Activated naive CD4-positive, alpha-beta T cell treated with anti-CD3 and anti-CD28 coated beads, Interleukin-2, amount 50 U/mL, for 24 hours (primary cell): ENCODE measurements around the gene CTSC.
"Not testable (repeated sequence)": the region's sequence is repeated elsewhere in the genome, so short reads cannot be mapped to it uniquely, and the experiment has no call there.

ENCODE experiments used
- H3K27ac Mint-ChIP-seq: one replicate; pipeline ENCODE4 v1.8.0; 2021; ENCODE audit warnings: mild to moderate bottlenecking, mixed read lengths
- H3K27me3 Mint-ChIP-seq: one replicate; pipeline ENCODE4 v1.8.0; 2021; ENCODE audit warnings: mixed read lengths
- H3K36me3 Mint-ChIP-seq: one replicate; pipeline ENCODE4 v1.8.0; 2021; ENCODE audit warnings: mixed read lengths
- H3K4me1 Mint-ChIP-seq: one replicate; pipeline ENCODE4 v1.8.0; 2021; ENCODE audit warnings: mixed read lengths
- H3K4me3 Mint-ChIP-seq: one replicate; pipeline ENCODE4 v1.8.0; 2021; ENCODE audit warnings: mild to moderate bottlenecking, mixed read lengths
- H3K9me3 Mint-ChIP-seq: one replicate; pipeline ENCODE4 v1.8.0; 2021; ENCODE audit warnings: mixed read lengths

CTSC gene

GRCh38 chr11:88333862-88334261, 3.7 kb downstream of the CTSC start:
- peaks cover 80% of the 10 kb centered on the region for H3K4me1 Mint-ChIP-seq
- no peaks in the 10 kb centered on the region for H3K27me3 Mint-ChIP-seq
- H3K36me3 Mint-ChIP-seq: peaks cover 35% of the 10 kb centered on the region
- no peaks in the 10 kb centered on the region for H3K9me3 Mint-ChIP-seq
- H3K4me3 Mint-ChIP-seq: peak overlapping the region; percentile 58
- H3K27ac Mint-ChIP-seq: no peak overlapping the region

DNA sequence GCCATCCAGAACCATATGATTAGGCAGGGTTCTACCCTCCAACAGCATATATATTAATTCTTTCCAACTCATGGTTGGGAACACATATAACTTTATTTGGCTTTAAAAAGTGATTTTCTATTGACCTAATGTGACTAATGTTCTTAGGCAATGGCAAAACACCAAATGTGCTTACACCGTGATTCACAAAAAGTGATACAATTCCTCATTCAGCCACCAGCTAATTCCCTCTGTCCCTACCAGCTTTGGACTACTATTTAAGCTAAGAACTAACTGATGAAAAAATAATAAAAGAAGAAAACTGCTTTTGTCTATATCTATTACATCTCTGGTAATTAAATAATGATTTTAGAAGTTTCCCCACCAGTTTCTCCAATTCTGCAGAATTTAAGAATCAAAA, 4.7 kb downstream of the CTSC start:
- no peak overlapping the region for H3K27ac Mint-ChIP-seq
- no peaks in the 10 kb centered on the region for H3K9me3 Mint-ChIP-seq
- H3K36me3 Mint-ChIP-seq: peaks cover 37% of the 10 kb centered on the region
- no peak overlapping the region for H3K4me3 Mint-ChIP-seq
- no peaks in the 10 kb centered on the region for H3K27me3 Mint-ChIP-seq
- H3K4me1 Mint-ChIP-seq: peaks cover 77% of the 10 kb centered on the region

DNA sequence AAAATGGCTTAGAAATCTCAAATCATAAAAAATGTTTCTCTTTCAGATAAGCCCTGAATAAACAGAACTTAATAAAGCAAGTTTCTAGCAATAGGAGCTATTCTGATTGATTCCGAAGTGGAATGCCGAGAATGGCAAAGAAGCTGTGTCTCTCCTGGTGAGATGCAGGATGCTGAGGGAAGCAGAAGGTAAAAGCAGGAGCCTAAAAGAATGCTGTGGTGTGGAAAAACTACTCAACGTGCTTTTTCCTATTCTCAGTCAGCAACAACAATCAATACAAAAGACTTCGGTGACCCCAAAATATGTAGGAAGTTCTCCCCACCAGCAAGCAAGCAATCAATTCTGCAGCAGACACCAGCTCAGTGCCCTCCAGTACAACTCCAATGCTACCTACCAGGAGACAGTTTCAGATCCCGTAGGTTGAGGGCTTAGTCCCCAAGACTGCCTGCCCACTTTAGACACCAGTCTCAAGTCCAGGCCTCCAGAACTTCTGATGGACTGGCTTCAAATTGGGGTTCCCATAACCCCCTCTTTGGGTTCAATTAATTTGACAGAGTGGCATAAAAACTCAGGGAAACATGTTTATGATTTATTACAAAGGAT, 6.6 kb downstream of the CTSC start:
- H3K27ac Mint-ChIP-seq: no peak overlapping the region
- H3K36me3 Mint-ChIP-seq: peaks cover 40% of the 10 kb centered on the region
- no peaks in the 10 kb centered on the region for H3K9me3 Mint-ChIP-seq
- peaks cover 87% of the 10 kb centered on the region for H3K4me1 Mint-ChIP-seq
- H3K4me3 Mint-ChIP-seq: no peak overlapping the region
- no peaks in the 10 kb centered on the region for H3K27me3 Mint-ChIP-seq

DNA sequence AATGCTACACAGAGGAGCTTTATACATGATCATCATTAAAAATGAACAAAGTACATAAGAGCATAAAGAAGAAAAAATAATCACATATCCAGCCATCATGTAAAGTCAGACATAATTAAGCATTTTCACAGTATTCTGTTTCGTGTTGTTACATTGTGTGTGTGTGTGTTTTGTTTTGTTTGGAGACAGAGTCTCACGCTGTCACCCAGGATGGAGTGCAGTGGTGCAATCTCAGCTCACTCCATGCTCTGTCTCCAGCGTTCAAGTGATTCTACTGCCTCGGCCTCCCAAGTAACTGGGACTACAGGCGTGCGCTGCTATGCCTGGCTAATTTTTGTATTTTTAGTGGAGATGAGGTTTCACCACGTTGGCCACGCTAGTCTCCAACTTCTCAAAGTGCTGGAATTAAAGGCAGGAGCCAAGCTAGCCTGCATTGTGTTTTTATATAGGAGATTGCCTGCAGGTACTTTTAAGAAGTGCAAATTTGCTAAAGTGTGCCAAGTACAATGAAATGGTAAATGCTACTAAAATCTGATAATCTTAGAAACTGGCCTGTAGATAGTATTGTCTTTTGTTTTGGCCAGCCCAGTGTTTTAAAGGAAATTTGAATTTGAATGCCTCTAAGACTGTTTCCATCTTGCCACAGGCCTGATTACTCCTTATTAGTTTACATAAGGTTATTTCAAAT, 7.8 kb downstream of the CTSC start:
- Mint-ChIP-seq H3K4me1 (peaks cover 87% of the 10 kb centered on the region), H3K27ac (no peak overlapping the region), H3K4me3 (no peak overlapping the region), H3K27me3 (no peaks in the 10 kb centered on the region), H3K9me3 (no peaks in the 10 kb centered on the region), H3K36me3 (peaks cover 40% of the 10 kb centered on the region)

GRCh38 chr11:88327462-88328143, 9.9 kb downstream of the CTSC start:
- peaks cover 41% of the 10 kb centered on the region for H3K36me3 Mint-ChIP-seq
- H3K4me1 Mint-ChIP-seq: peaks cover 86% of the 10 kb centered on the region
- H3K9me3 Mint-ChIP-seq: no peaks in the 10 kb centered on the region
- H3K27me3 Mint-ChIP-seq: no peaks in the 10 kb centered on the region
- no peak overlapping the region for H3K4me3 Mint-ChIP-seq
- no peak overlapping the region for H3K27ac Mint-ChIP-seq

DNA sequence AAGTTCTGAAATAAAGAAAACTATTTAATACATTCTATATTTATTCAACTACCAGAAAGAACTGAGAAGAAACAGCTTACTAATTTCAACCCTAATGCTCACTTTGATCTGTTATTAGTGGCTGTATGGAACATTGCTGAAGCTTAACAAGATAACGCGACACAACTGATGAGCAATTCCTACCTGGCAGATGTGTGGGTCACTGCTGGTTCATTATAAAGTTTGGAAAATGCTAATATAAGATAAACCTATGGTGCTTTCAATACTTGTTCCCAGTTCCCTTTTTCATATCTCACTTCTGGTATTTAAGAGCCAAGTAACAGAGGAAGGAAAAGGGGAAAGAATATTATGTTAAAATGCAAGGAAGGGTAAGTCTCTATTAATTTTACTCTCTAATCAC, 10.5 kb downstream of the CTSC start:
- H3K27ac Mint-ChIP-seq: no peak overlapping the region
- peaks cover 86% of the 10 kb centered on the region for H3K4me1 Mint-ChIP-seq
- H3K9me3 Mint-ChIP-seq: no peaks in the 10 kb centered on the region
- peaks cover 45% of the 10 kb centered on the region for H3K36me3 Mint-ChIP-seq
- H3K27me3 Mint-ChIP-seq: no peaks in the 10 kb centered on the region
- H3K4me3 Mint-ChIP-seq: no peak overlapping the region

DNA sequence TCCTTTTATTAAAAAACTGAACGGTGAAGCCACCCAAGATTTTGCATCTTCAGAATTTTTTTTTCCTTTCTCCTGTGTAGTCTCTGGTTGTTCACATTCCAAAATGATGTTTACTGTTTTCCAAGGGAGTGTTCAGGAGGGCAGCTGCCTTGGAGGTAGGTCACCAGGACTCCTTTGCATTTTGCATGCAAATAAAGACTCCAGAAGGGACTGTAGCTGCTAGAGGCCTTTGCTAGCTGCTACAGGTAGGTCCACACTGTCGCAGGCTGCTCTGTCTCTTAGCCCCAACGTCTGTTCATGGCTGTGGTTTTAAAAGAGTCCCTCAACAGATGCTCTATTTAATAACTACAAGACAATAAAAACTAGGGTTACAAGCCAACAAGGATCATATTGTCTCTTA, 11.4 kb downstream of the CTSC start:
- no peak overlapping the region for H3K27ac Mint-ChIP-seq
- H3K4me3 Mint-ChIP-seq: no peak overlapping the region
- H3K4me1 Mint-ChIP-seq: peaks cover 85% of the 10 kb centered on the region
- H3K9me3 Mint-ChIP-seq: no peaks in the 10 kb centered on the region
- no peaks in the 10 kb centered on the region for H3K27me3 Mint-ChIP-seq
- peaks cover 49% of the 10 kb centered on the region for H3K36me3 Mint-ChIP-seq

DNA sequence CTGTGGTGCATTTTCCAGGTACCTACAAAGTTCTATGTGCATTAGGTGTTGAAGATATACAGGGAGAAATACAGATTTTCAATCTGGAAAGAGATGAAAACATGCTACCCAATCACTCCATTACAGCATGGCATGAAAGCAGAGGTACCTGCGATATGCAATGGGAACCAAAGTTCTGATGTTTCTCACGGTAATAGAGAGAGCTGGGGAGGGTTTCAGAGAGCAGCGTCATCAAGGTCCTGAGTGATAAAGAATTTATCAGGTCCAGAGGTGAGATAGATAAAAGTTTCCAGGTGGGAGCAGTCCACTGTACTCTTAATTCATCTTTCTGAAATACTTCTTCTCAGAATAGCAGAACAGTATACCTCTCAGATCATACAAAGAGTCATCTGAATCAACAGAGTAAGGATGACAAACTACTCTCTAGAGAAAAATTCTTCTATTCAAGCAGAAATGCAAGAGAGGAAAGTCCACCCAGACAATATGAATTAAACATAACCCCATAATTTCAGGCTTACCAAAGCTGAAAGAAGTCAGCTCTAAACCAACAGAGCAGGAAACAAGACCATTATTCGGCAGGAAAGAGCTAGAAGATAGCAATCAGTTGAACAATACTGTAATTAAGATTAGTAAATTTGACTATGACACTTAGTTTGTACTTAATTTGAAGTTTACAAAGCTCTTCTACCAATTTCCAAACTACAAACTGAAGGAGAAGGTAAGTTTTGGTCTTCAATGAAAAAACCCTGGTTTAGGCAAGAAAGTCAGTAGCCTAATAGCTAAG, 12.8 kb downstream of the CTSC start:
- no peaks in the 10 kb centered on the region for H3K9me3 Mint-ChIP-seq
- H3K27me3 Mint-ChIP-seq: no peaks in the 10 kb centered on the region
- peaks cover 43% of the 10 kb centered on the region for H3K36me3 Mint-ChIP-seq
- peak overlapping the region; percentile 72 for H3K4me3 Mint-ChIP-seq
- peak overlapping the region; percentile 64 for H3K27ac Mint-ChIP-seq
- peaks cover 84% of the 10 kb centered on the region for H3K4me1 Mint-ChIP-seq

GRCh38 chr11:88322881-88323280, 14.7 kb downstream of the CTSC start:
- not testable (repeated sequence) for H3K4me3 Mint-ChIP-seq, H3K27me3 Mint-ChIP-seq, H3K9me3 Mint-ChIP-seq, H3K27ac Mint-ChIP-seq
- H3K4me1 Mint-ChIP-seq: peaks cover 68% of the 10 kb centered on the region
- peaks cover 36% of the 10 kb centered on the region for H3K36me3 Mint-ChIP-seq

- H3K9me3 Mint-ChIP-seq, H3K4me3 Mint-ChIP-seq, H3K27ac Mint-ChIP-seq, H3K27me3 Mint-ChIP-seq: not testable (repeated sequence)
- Mint-ChIP-seq H3K4me1 (peaks cover 53% of the 10 kb centered on the region), H3K36me3 (peaks cover 35% of the 10 kb centered on the region)
These were observed 16.1 kb downstream of the CTSC start for GRCh38 chr11:88321412-88321811.

- Mint-ChIP-seq H3K27me3 (no peaks in the 10 kb centered on the region), H3K27ac (no peak overlapping the region), H3K4me3 (no peak overlapping the region), H3K36me3 (peaks cover 39% of the 10 kb centered on the region), H3K4me1 (peaks cover 47% of the 10 kb centered on the region), H3K9me3 (no peaks in the 10 kb centered on the region)
These were observed 17.4 kb downstream of the CTSC start for GRCh38 chr11:88320149-88320559.

- Mint-ChIP-seq H3K27me3 (no peaks in the 10 kb centered on the region), H3K9me3 (no peaks in the 10 kb centered on the region), H3K4me1 (peaks cover 39% of the 10 kb centered on the region), H3K36me3 (peaks cover 33% of the 10 kb centered on the region), H3K4me3 (no peak overlapping the region), H3K27ac (no peak overlapping the region)
These were observed 19.5 kb downstream of the CTSC start for GRCh38 chr11:88318017-88318416.

- no peak overlapping the region for H3K27ac Mint-ChIP-seq
- no peaks in the 10 kb centered on the region for H3K9me3 Mint-ChIP-seq
- H3K4me3 Mint-ChIP-seq: no peak overlapping the region
- peaks cover 39% of the 10 kb centered on the region for H3K4me1 Mint-ChIP-seq
- peaks cover 32% of the 10 kb centered on the region for H3K36me3 Mint-ChIP-seq
- H3K27me3 Mint-ChIP-seq: no peaks in the 10 kb centered on the region
These were observed 20.0 kb downstream of the CTSC start for GRCh38 chr11:88317536-88317935.

DNA sequence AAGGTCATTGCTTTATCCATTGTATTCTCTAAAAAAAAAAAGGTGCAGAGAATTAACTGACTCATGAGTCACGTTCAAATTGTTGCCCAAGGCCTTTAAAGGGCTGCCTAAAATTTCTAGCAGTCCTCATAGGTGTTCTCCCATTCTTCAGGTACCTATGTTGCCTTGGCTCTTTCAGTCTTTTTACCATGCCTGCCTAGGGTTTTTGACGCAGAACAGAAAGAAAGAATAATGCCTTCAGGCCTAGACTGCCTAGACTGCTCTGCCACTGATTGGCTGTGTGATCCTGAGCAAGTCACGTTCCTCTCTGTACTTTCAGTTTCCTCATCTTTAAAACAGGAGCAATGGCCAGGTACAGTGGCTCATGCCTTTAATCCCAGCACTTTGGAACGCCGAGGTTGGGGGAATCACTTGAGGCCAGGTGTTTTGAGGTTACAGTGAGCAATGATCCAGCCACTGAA, 21.5 kb downstream of the CTSC start:
- H3K4me1 Mint-ChIP-seq: peaks cover 31% of the 10 kb centered on the region
- H3K27me3 Mint-ChIP-seq: no peaks in the 10 kb centered on the region
- H3K36me3 Mint-ChIP-seq: peaks cover 23% of the 10 kb centered on the region
- H3K9me3 Mint-ChIP-seq: no peaks in the 10 kb centered on the region
- no peak overlapping the region for H3K27ac Mint-ChIP-seq
- H3K4me3 Mint-ChIP-seq: no peak overlapping the region

DNA sequence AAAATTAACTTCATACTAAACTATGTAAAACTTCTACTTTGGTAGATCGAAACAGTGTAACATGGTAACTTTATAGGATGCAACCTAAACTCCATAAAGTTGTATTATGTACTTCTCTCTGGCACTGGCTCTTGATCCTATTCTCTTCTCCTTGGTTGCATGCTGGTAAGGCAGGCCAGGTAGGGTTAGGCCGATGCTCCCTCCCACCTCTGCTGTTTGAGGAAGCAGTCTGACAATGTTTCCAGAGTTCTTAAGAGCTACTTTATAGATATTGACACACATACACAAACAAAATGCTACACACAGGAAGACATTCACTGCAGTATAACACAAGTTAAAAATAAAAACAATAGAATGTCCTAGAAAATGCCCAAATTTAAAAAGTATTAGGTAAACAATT, 22.5 kb downstream of the CTSC start:
- H3K4me3 Mint-ChIP-seq: no peak overlapping the region
- peaks cover 26% of the 10 kb centered on the region for H3K36me3 Mint-ChIP-seq
- H3K27ac Mint-ChIP-seq: no peak overlapping the region
- peaks cover 22% of the 10 kb centered on the region for H3K4me1 Mint-ChIP-seq
- no peaks in the 10 kb centered on the region for H3K9me3 Mint-ChIP-seq
- no peaks in the 10 kb centered on the region for H3K27me3 Mint-ChIP-seq

DNA sequence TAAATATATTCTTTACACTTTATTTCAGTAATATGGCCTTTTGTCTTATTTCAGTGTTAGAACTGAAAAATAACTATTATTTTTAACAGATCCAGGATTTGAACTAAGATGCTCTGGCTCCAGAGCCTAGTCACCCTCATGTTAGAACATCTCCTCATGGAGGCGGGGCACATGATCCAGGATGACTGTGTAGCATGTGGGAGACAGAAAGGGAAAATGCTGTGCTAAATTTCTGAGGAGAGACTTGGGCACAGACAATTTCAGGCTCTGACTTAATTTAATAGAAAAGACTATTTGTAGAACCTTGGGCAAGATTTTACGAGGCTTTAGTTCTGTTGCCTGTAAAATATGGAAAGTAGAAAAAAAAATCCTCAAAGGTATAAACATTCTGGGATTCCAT, 24.1 kb downstream of the CTSC start:
- Mint-ChIP-seq H3K9me3 (no peaks in the 10 kb centered on the region), H3K4me1 (peaks cover 22% of the 10 kb centered on the region), H3K27ac (no peak overlapping the region), H3K27me3 (no peaks in the 10 kb centered on the region), H3K36me3 (peaks cover 36% of the 10 kb centered on the region), H3K4me3 (no peak overlapping the region)
